GM19468 (cell line): ENCODE measurements around the gene LPAR6.
"Not testable (repeated sequence)": the region's sequence is repeated elsewhere in the genome, so short reads cannot be mapped to it uniquely, and the experiment has no call there.

Source experiments
- ATAC-seq: cut with Tn5 transposase; IDR thresholded peaks from one replicate; pipeline ENCODE4 v1.9.1; 2021; ENCODE audit warnings: mild to moderate bottlenecking, moderate library complexity, moderate number of reproducible peaks; ENCODE audit not compliant: unreplicated experiment; ENCODE audit errors: extremely low read depth

LPAR6 gene, protein sequence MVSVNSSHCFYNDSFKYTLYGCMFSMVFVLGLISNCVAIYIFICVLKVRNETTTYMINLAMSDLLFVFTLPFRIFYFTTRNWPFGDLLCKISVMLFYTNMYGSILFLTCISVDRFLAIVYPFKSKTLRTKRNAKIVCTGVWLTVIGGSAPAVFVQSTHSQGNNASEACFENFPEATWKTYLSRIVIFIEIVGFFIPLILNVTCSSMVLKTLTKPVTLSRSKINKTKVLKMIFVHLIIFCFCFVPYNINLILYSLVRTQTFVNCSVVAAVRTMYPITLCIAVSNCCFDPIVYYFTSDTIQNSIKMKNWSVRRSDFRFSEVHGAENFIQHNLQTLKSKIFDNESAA

GRCh38 chr13:48412881-48413351 lies at the start of gene LPAR6:
Gene LPAR6, minus strand, starts transcription at chr13:48413113. Its CDS starts 690 bp downstream, at chr13:48412423.
- ATAC-seq, result no peak

DNA sequence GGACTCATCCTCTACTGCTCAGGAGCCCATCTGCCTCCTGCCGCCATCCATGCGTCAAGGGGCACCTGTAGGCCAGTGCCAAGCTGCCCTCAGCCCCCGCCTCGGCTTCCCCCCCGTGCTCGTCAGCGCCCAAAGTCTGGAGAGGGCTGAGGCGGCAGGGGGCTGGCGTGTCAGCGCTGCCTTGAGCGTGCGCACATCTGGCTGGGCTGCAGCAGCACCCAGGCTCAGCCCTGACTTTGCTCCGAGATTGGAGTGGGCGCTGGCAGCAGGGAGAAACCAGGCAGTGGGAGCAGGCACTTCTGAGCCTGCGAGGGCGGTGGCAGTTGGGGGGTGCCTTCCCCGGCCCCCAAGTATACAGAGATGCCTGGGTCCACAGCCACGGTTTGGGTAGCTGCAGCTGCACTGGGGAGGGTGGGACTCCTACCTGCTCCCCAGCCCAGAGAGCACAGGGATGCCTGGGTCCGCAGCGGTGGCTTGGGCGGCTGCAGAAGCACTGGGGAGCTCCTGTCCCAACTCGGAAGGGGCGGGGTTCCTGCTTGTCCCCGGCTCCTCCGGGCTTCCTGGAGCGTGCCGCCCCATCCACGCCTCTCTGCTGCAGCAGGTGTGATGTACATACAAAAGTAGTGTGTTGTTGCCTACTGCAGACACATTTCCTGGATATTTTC lies 44.8 kb upstream of the LPAR6 start:
- ATAC-seq, result no peak

GRCh38 chr13:48456546-48456945 lies 43.6 kb upstream of the LPAR6 start:
- no peak for ATAC-seq

GRCh38 chr13:48451196-48451595 lies 38.3 kb upstream of the LPAR6 start:
- ATAC-seq, result not testable (repeated sequence)

DNA sequence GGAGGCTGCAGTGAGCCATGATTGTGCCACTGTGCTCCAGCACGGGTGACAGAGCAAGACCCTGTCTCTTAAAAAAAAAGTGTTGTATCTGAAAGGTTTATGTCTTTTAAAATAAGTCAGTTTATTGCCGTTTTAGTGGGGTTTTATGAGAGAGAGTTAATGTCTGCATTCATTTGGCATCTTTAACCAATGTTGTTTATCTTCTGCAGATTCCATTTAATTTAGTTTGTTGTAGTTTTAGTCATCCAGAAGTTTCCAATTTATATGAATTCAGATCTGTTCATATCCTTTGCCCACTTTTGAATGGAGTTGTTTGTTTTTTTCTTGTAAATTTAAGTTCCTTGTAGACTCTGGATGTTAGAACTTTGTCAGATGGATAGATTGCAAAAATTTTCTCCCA lies 36.7 kb upstream of the LPAR6 start:
- ATAC-seq, result no peak

GRCh38 chr13:48448959-48449614 lies 36.2 kb upstream of the LPAR6 start:
- ATAC-seq, result no peak

- no peak for ATAC-seq
Observed at GRCh38 chr13:48448285-48448958, 35.5 kb upstream of the LPAR6 start.

DNA sequence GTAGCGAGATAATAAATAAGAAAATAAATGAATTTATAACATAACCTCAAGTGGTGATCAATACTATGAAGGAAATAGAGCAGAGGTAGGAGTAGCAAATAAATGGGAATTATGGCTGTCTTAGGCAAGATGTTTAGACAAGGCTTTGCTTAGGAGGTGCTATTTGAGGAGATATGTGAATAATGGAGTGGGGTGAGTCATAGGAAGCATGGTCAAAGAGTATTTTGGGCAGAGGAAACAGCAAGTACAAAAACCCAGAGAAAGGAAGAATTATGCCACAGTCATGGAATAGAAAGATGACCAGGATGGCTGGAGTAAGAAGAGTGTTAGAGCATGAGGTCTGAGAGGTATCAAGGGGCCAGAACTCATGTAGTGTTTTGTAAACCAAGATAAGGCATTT lies 33.6 kb upstream of the LPAR6 start:
- ATAC-seq, result no peak

- ATAC-seq, result no peak
Observed at GRCh38 chr13:48443442-48444208, 30.7 kb upstream of the LPAR6 start.

- no peak for ATAC-seq
Observed at GRCh38 chr13:48437371-48437770, 24.5 kb upstream of the LPAR6 start.

DNA sequence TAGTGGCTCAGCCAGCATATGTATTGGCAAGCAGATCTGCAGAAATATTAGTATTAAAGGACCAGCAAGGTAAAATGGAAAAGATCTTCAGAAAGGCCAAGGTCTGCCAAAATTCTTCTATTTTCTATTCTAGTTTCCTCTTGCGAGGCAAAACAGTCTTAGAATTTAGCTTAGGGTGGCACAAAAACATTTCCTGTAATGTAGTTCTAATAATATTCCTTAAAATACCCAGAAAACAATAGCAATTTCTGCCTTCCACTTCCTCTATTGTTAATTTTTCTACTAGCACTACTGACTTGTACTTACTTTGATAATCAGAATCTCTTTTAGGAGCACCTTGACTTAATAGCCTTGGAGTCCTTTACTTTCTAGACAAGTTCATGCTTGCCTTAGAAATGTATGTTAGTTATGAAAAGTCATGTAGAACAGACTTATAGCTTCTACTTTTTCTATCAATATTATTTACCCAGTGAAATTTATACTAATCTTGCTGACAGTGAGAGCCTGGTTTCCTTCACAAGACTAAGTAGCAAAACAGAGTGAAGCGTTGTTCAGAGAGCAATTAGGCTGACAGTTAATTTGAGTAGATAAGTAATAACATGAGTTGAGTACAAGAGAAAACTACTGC lies 23.9 kb upstream of the LPAR6 start:
- ATAC-seq, result no peak

GRCh38 chr13:48434200-48434599 lies 21.3 kb upstream of the LPAR6 start:
- ATAC-seq, result no peak

DNA sequence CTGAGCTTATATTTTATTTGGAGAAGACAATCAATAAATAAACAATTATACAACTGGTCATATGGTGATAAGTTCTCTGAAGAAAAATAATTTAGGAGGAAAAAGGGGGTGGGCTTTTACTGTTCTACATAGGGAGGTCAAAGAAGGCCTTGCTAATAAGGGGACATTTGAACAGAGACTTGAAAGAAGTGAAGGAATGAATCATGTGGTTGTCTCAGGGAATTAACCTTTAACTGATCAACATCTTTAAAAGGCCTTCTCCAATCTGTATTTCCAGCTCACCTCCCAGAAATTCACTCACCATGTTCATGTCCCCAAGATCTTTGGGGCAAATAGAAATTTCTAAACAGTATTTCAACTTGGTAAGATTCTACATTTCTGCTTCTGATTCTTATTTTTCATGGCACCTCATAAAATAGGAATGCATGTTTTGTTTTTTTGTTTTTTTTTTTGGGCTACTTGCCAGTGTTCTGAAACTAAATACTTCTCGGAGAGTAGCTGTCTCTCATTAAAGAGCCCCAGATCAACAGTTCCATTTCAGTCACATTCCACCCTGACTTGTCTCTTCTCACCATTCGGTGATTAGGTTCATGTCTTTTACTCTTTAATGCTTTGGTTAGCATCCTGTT lies 19.2 kb upstream of the LPAR6 start:
- no peak for ATAC-seq

- ATAC-seq, result no peak
Observed at GRCh38 chr13:48431431-48431830, 18.5 kb upstream of the LPAR6 start.

- ATAC-seq, result no peak
Observed at GRCh38 chr13:48429886-48430285, 17.0 kb upstream of the LPAR6 start.

DNA sequence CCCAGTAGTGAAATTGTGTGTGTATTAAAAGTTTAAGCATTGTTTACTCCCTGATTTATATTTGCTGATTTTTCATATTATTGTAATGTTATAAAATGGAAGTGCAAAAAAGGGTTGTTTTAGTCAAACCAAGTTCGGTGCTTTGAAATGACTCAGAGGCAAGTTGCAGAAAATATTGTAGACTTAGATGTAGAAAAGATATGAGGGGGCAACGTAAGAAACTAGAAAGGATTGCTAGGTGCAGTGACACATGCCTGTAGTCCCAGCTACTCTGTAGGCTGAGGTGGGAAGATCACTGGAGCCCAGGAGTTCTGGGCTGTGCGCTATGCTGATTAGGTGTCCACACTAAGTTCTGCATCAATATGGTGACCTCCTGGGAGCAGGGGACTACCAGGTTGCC lies 16.1 kb upstream of the LPAR6 start:
- ATAC-seq, result no peak

DNA sequence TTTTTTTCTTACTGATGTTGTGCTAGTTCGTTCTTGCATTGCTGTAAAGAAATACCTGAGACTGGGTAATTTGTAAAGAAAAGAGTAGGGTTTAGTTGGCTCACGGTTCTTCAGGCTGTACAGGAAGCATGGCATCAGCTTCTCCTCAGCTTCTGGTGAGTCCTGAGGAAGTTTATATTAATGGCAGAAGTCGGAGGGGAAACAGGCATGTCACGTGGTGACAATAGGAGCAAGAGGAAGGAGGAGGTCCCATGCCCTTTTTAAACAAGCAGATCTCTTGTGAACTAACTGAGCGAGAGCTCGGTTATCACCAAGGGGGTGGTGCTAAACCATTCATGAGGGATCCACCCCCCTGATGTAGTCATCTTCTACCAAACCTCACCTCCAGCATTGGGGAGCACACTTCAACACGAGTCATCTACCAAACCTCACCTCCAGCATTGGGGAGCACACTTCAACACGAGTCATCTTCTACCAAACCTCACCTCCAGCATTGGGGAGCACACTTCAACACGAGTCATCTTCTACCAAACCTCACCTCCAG lies 13.9 kb upstream of the LPAR6 start:
- ATAC-seq, result not testable (repeated sequence)

DNA sequence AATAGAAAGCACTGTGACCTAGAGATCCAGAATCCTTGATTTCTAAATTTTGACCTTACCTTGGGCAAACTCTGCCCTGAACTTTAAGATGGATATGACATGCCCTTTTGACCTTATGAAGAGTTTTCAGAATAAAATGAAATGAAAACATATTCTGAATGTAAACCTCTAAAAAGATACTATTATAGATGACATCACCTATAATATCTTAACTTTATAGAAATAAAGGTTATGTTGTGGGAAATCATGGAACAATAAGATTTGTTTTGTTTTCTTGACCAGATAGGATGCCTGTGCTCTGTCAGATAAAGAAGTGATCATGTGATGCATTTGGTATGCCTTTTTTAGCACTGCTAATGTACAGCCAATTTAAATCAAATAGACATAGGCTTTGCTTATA lies 13.1 kb upstream of the LPAR6 start:
- ATAC-seq, result no peak

GRCh38 chr13:48424212-48424611 lies 11.3 kb upstream of the LPAR6 start:
- ATAC-seq, result no peak
